GM21786 (cell line): ENCODE results near the gene ENO1.
"Not testable (repeated sequence)": the region's sequence is repeated elsewhere in the genome, so short reads cannot be mapped to it uniquely, and the experiment has no call there.

Experiments
- ATAC-seq: cut with Tn5 transposase; IDR thresholded peaks from one replicate; pipeline ENCODE4 v1.9.1; 2021; ENCODE audit not compliant: unreplicated experiment

The ENO1 gene

DNA sequence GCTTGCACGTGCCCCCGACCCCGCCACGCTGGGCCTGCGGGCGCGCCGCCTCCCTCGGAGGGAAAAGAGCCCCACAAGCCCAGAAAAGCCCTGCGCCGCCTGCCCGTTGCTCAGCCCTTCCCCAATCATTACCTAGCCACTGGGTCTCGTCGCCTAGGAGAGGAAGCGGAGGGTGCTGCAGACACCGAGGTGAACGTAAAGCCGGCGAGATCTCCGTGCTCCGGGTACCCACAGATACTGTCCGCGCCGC lies at the start of gene ENO1:
Gene ENO1 (minus strand): TSS at position 239 of the 250 bp plus-strand sequence. CDS start 3,778 bp downstream, outside the sequence.
- ATAC-seq, result no peak

- no peak for ATAC-seq
These were observed 48.5 kb upstream of the ENO1 start for GRCh38 chr1:8926707-8927694.

- ATAC-seq, result no peak
These were observed 47.5 kb upstream of the ENO1 start for GRCh38 chr1:8925960-8926359.

GRCh38 chr1:8925406-8925805 lies 46.9 kb upstream of the ENO1 start:
- ATAC-seq, result no peak

- ATAC-seq, result no peak
These were observed 44.5 kb upstream of the ENO1 start for GRCh38 chr1:8922962-8923361.

DNA sequence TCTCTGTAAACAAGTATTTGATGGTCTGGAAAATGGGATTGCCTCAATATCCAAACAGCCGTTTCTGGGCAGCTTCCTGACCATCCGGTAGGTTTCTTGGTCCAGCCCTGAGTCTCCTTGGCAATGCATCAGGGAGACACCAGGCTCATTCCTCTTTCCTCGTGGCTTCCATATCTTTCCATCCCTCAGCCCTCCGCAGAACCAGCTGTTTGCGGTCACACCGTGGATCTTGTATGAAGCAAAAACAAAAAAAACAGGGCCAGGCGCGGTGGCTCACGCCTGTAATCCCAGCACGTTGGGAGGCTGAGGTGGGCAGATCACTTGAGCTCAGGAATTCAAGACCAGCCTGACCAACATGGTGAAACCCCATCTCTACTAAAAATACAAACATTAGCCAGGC lies 39.0 kb upstream of the ENO1 start:
- ATAC-seq, result not testable (repeated sequence)

DNA sequence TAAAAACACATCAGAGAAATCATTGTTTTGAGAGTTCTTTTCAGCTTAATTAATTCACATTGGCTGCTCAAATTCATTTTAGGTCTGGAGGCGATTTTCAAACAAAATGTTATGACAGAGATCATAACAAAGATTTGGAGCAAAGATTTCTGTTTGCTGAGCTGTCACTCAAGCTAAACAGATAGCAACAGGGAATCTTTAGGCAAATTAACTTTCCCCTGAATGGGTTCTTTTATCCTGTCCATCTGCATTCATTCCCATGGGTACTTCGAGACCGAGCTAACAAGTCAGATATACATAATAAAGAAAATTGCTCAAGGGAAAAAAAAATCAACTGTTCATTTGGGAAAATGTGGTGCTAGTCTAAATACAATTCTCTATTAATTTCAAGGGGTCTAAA lies 37.0 kb upstream of the ENO1 start:
- ATAC-seq, result no peak

DNA sequence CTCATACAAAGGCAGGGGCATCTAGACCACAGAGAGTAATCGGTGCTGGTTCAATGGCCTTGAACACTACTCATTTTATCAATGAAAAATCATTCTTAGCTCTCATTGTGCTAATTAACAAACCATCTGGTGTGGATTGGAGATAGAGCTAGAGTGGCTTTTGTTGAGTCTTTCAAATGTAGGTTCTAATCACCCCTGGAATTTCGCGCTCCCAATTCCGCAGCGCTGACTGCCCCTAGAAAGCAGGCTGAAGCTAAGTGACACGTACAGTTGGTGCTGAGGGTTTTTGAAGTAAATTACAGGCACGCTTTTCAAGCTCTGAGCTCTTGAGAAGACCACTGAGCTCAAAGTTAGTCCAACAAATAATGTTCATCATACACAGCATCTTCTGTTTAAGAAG lies 36.0 kb upstream of the ENO1 start:
- no peak for ATAC-seq

DNA sequence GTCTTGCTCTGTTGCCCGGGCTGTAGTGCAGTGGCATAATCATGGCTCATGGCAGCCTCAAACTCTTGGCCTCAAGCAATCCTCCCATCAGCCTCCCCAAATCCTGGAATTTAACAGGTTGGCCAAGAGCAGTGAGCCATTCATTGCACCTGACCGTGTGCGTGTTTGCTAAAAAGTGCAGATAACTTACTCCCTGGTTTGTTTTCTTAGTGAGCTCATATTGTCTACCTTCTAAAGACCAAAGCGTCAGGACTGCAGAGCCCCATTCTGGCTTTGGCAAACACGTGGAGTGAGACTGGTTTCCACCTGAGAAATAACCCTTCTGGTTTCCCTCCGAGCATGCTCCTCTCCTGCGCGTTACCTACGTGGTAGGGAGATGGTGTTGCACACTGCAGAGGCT lies 35.0 kb upstream of the ENO1 start:
- ATAC-seq, result no peak

DNA sequence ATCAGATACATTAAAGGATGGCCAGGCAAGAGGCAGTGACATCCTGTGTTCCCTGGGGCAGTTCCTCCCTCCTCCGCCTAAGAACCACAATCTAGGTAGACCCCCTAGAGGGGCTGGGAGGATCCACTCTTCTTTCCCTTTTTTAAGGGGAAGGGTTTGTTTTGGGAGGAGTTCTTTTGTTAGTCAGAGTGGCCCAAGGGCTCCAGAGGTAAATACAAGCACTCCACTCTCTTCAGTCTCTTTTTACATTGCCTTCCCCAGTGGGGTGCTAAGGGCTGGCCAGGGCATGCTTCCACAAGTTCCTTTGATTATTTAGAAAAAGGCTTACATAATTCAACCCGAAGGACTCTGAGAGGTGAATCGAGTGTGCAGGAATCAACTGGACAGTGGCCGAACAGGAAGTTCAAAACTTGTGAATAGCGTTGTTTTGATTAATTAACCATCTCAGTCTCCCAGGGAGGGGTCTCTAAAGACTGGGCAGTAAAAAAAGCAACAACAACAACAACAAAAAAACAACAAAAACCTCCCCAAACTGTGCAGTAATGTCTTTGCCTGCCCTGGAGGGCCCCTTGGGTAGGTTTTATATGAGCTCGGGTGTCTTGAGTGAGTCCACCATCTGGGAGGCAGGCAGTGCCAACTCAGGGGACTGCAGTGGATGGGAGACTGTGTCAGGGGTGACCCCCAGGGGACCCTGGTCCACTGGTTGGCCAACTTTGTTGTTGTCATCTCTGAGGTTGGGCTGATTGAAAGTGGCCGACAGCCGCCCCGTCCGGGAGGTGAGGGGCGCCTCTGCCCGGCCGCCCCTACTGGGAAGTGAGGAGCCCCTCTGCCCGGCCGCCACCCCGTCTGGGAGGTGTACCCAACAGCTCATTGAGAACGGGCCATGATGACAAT lies 33.2 kb upstream of the ENO1 start:
- no peak for ATAC-seq

GRCh38 chr1:8910914-8911313 lies 32.4 kb upstream of the ENO1 start:
- no peak for ATAC-seq

DNA sequence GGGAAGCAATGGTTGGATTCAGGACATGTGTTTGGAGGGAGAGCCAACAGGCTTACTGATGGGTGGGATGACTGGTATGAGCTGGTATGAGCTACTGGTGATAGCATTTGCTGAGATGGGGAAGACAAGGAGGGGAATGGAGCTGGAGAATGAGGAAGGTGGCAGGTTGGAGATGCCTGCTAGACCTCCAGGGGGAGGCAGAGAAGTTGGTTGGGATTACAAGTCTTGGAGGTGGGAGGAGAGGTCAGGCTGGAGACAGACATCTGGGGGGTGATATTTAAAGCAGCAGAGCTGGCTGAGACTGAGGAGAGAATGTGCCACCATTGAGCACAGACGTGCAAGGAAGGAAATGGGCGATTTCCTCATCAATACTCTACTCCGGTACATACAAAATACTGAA lies 31.8 kb upstream of the ENO1 start:
- no peak for ATAC-seq

- no peak for ATAC-seq
These were observed 30.1 kb upstream of the ENO1 start for GRCh38 chr1:8908388-8909151.

DNA sequence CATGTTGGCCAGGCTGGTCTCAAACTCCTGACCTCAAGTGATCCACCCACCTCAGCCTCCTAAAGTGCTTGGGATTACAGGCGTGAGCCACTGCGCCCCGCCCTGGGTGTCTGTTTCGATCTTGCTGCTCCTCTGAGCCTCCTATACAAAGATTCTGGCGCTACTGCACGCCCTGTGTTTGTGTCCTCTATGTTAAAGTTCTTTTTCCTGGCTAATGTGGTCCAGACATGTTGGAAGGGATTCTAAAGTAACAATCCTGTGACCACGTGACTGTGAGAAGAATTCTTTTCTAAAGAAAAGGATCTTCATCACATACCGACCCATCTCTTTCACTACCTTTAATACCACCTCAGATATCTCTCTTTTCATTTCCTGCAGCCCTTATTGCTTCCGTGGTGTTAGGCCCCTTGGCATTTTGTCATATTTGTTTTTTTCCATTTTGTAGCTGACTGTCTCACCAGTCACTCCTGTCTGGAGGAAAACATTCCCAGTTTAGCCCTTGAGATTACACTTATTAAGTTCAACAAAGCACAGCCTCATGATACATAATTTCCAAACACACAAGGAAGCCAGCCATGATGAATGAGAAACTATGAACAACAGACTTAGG lies 27.2 kb upstream of the ENO1 start:
- no peak for ATAC-seq

DNA sequence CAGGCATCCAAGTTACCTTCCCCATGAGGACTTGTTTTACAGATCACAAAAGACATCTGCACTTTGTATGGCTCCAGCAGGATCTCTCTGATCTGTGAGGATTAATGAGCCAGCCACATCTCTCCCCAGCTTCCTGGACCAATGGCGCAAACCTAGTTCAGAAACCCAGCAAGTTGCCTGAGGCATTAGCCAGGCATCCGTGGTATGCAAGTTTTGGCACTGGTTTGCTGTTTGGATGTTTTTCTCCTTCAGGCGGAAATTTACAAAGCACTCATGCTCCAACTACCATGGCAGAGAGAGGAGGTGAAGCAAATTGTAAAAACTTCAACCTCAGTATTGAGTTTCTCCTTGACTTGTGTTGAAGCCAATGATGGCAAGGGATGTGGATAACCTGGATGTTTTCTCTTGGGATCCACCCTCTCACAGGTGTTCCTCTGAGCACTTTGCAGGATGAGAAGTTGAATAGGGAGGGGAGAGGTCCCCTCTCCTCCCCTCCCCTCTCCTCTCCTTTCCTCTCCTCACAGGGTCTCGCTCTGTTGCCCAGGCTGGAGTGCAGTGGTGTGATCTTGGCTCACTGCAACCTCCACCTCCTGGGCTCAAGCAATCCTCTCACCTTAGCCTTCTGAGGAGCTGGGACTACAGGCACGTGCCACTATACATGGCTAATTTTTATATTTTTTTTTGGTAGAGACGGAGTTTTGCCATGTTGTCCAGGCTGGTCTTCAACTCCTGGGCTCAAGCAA lies 25.6 kb upstream of the ENO1 start:
- no peak for ATAC-seq

DNA sequence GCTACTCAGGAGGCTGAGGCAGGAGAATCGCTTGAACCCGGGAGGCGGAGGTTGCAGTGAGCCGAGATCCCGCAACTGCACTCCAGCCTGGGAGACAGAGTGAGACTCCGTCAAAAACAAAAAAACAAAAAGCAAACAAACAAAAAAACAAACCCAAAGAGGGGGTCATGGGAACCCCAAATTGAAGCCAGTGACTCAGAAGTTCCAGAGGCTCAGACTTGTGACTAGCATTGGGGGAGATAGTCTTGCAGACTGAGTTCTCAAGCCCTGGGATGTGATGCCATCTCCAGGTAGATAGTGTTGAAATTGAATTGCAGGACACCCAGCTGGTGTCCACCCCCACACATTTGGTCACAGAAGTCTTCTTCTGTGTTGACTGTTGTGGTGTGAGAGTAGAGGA lies 24.9 kb upstream of the ENO1 start:
- ATAC-seq, result no peak

GRCh38 chr1:8902765-8903164 lies 24.3 kb upstream of the ENO1 start:
- ATAC-seq, result no peak

- ATAC-seq, result not testable (repeated sequence)
These were observed 22.2 kb upstream of the ENO1 start for GRCh38 chr1:8900684-8901083.

GRCh38 chr1:8899046-8899445 lies 20.6 kb upstream of the ENO1 start:
- ATAC-seq, result no peak

GRCh38 chr1:8898418-8898817 lies 19.9 kb upstream of the ENO1 start:
- ATAC-seq, result not testable (repeated sequence)
